ENCODE data around the gene DNAH6.
"Not testable (repeated sequence)": the region's sequence is repeated elsewhere in the genome, so short reads cannot be mapped to it uniquely, and the experiment has no call there.

Gene DNAH6

DNA sequence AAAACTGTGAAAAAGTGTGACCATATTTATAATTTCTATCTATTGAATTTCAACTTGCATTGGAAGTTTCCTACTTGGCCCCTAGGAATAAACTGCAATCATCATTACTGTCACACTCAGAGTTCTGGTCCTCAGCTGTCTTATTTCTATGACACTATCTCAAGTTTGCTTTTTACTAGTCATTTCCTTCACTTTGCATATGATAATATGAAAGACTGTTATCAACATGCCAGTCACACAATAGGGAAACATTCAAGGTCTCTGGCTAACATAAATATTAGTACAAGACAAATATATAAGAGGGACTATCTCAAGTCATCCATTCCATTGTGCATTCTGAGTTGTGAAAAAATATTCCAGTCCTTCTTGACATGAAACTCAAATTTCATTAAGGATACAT, 28.7 kb downstream of the DNAH6 start:
- H3K27ac ChIP-seq: no peak overlapping the region
- TF ChIP-seq, protein P1, sequence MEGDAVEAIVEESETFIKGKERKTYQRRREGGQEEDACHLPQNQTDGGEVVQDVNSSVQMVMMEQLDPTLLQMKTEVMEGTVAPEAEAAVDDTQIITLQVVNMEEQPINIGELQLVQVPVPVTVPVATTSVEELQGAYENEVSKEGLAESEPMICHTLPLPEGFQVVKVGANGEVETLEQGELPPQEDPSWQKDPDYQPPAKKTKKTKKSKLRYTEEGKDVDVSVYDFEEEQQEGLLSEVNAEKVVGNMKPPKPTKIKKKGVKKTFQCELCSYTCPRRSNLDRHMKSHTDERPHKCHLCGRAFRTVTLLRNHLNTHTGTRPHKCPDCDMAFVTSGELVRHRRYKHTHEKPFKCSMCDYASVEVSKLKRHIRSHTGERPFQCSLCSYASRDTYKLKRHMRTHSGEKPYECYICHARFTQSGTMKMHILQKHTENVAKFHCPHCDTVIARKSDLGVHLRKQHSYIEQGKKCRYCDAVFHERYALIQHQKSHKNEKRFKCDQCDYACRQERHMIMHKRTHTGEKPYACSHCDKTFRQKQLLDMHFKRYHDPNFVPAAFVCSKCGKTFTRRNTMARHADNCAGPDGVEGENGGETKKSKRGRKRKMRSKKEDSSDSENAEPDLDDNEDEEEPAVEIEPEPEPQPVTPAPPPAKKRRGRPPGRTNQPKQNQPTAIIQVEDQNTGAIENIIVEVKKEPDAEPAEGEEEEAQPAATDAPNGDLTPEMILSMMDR (conservative IDR thresholded peaks at IDR 0.05): no peak

DNA sequence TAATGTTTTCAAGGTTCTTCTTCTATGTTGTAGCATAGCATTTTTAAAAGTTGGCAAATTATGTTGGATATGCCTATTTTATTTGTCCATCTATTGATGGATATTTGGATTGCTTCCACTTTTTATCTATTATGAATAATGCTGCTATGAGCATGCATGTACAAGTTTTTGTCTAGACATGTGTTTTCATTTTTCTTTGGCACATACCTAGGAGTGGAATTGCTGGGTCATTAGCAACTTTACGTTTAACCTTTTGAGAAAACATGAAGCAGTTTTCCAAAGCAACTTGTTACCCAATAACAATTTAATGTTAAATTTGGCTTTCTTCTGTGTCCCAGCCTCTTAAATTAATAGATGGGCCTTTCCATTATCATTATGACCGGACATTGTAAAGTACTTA, 30.3 kb downstream of the DNAH6 start:
- no peak overlapping the region for H3K27ac ChIP-seq
- TF ChIP-seq, protein P1 (conservative IDR thresholded peaks at IDR 0.05): no peak

DNA sequence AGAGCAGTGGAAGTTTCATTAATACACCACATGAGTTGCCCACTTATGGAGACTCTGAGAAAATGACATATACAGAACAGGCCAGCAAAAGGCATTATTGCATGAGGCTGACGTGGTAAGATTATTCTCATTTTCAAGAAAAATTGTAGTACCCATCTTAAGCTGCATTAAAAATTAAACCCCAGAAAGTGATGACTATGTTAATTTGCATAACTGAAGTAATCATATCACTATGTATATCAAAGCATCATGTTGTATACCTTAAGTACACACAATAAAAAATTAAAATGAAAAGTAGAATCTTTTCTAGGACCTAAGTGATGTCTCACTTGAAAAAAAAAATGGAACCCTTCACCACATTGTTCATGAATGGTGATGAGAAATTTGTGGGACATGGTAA, 32.0 kb downstream of the DNAH6 start:
- TF ChIP-seq, protein P1 (conservative IDR thresholded peaks at IDR 0.05): no peak
- H3K27ac ChIP-seq: no peak overlapping the region

DNA sequence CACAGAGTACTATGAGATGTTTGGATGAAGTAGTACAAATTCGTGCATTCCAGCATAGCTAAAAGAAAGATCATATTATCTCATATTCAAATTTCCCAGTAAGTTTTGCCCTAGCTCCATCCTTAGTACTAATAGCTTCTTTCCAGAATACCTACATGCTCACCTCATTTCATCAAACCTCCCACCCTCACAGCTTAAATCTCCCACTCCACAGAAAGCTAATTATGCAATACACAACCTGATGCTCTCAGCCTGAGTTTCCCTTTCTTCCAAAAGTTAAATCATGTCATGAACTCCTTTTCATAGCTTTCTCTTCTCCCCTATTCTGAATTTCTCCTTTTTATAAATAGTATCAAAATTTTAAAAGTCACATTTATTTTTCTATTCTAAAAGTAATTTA, 34.6 kb downstream of the DNAH6 start:
- no peak overlapping the region for H3K27ac ChIP-seq
- TF ChIP-seq, protein P1 (conservative IDR thresholded peaks at IDR 0.05): no peak

DNA sequence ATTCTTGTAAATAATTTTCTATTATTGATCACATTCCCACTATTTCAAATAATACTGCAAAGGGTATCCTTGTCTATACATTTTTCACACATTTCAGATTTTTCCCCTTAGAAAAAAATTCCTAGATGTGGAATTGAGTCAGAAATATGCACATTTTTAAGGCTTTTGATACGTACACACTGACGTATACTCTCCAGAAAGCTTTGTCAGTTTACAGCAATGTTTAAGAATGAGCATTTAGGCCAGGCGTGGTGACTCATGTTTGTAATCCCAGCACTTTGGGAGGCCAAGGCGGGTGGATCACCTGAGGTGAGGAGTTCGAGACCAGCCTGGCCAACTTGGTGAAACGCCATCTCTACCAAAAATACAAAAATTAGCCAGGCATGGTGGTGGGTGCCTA, 35.2 kb downstream of the DNAH6 start:
- not testable (repeated sequence) for H3K27ac ChIP-seq

DNA sequence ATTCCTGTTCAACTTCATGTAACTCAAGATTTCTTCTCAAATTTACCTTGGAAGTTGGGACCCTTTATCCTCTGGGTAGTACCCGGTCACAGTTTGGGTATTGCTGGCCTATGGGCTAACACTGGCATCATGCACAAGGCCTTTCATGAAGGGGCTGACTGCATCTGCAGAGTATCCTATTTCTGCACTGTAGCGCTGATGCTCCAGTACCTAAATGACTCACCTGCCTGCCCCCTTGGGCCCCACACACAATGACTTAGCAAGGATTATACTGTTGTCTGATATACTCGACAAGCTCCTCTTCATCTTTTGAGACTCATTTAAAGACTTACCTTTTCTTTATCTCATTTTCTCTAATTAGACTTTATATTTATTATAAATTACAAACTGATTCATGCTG, 39.9 kb downstream of the DNAH6 start:
- H3K27ac ChIP-seq: no peak overlapping the region
- TF ChIP-seq, protein P1 (conservative IDR thresholded peaks at IDR 0.05): no peak

DNA sequence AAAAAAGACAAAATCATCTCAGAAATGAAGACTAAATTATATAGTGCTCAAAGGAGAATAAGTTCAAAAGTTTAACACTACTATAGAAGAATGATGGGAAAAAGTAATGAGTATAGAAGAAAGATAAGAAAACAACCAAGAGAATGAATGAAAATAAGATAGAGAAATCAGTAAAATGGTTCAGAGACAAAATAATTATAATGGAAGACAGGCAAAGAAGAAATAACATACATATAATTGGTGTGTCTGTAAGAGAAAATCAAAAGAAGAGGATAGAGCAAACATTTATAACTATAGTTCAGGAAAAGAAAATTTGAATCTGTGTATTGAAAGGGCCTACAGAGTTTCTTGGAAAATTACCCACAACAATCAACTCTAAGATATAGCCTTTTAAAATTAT, 43.5 kb downstream of the DNAH6 start:
- TF ChIP-seq, protein P1 (conservative IDR thresholded peaks at IDR 0.05): no peak
- H3K27ac ChIP-seq: no peak overlapping the region

DNA sequence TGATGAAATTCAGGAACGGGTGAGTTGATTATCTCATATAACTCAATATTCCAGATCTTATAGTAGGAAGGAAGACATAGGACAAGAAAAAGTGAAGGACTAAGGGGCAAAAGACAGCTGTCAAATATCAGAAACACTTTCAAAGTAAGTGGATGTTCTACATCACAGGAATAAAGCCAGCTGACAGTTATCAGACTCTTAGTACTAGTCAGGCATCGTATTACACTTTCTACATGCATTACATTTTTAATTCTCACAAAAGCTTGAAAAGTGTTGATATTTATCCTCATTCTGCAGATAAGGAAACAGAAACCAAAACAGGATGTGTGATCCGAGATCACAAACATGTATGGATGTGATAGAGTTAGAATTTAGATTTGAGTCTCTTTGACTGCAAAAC, 63.4 kb downstream of the DNAH6 start:
- TF ChIP-seq, protein P1 (conservative IDR thresholded peaks at IDR 0.05): no peak

More for the DNA sequence above, 63.4 kb downstream of the DNAH6 start:
- H3K27ac ChIP-seq: no peak overlapping the region
